Upper lobe of left lung (tissue), 6 donors: Measurements from ENCODE around the gene SLCO4A1. TPM values are rescaled to one million over a fixed set of nuclear protein-coding genes. Genes with fewer than 3 reads are reported as not detected.

Experiments
- ATAC-seq, 2 donors: fragments of 200-7000 bp; cut with Tn5 transposase; one replicate each; pipeline ENCODE4 v1.9.1; 2022; ENCODE audit warnings: mild to moderate bottlenecking in 2 of 2, moderate library complexity in 2 of 2; ENCODE audit not compliant: low FRiP score in 2 of 2
- DNase-seq, 2 donors: peaks; one replicate each; pipeline ENCODE4 v3.0.0-alpha.2; 2019 to 2020
- H3K27ac ChIP-seq, 4 donors: fragments of 200-600 bp; sonication (generic); one replicate each; pipeline ENCODE4 v1.5.1; 2016 to 2019
- H3K27me3 ChIP-seq, 4 donors: fragments of 200-600 bp; sonication (generic); one replicate each; pipeline ENCODE4 v1.5.1; 2017 to 2019
- H3K36me3 ChIP-seq, 4 donors: fragments of 200-600 bp; sonication (generic); one replicate each; pipeline ENCODE4 v1.5.1; 2016 to 2019
- H3K4me1 ChIP-seq, 4 donors: fragments of 200-600 bp; sonication (generic); one replicate each; pipeline ENCODE4 v1.5.1; 2018 to 2019
- H3K4me3 ChIP-seq, 4 donors: fragments of 200-600 bp; sonication (generic); one replicate each; pipeline ENCODE4 v1.5.1; 2017 to 2019; ENCODE audit warnings: mild to moderate bottlenecking in 2 of 4, moderate library complexity in 1 of 4
- H3K9me3 ChIP-seq, 4 donors: fragments of 200-600 bp; sonication (generic); one replicate each; pipeline ENCODE4 v1.5.1; 2018 to 2019
- CTCF ChIP-seq, 6 experiments: fragments of 450-650 bp in 4 of 6; fragments of 200-600 bp in 2 of 6; sonication (generic) in 2 of 6; IDR thresholded peaks; one replicate each; pipeline ENCODE4 v1.5.1; 2016 to 2019; ENCODE audit warnings: antibody characterized with exemption in 6 of 6
- EP300 ChIP-seq, 4 donors: sonication (generic); formaldehyde crosslinking; IDR thresholded peaks; one replicate each; pipeline ENCODE4 v1.5.1; 2017; ENCODE audit warnings: antibody characterized with exemption in 4 of 4, control low read depth in 2 of 4
- POLR2A ChIP-seq, 4 donors: fragments of 450-650 bp; IDR thresholded peaks; one replicate each; pipeline ENCODE4 v1.5.1; 2016 to 2017; ENCODE audit warnings: antibody characterized with exemption in 4 of 4, mild to moderate bottlenecking in 2 of 4
- POLR2AphosphoS5 ChIP-seq, 2 donors: sonication (generic); formaldehyde crosslinking; IDR thresholded peaks; one replicate each; pipeline ENCODE4 v1.5.1; 2017; ENCODE audit warnings: antibody characterized with exemption in 2 of 2
- WGBS, 2 donors: methylation state at CpG; one replicate each; pipeline ENCODE4 v1.1.5; 2017 to 2018; 5-methylcytosine and 5-hydroxymethylcytosine counted together
- total RNA-seq, 6 donors: library from RNA; depleted of rRNA in 4 of 6; stranded (reverse); fragments of >200 nt in 4 of 6; gene quantifications; one replicate each; pipeline versions ENCODE4 v1.1.0 to v1.2.1, GENCODE V29; 2016 to 2021
- donor health status: DM: no; HTN: no; CAD: no; lungs with moderate emphysema.
- donor health status: DM: no; HTN: yes; CAD: no; lungs with severe emphysema.

Gene SLCO4A1
- total RNA-seq, 6 donors from 2014 or later, result 39.9 to 86.7 (median 49.1) TPM

GRCh38 chr20:62603021-62603906 lies 39.0 kb upstream of the SLCO4A1 start:
- WGBS, 2 donors, result 17 to 21% methylated on average over 12 to 22 of the region's 26 CpGs
- ATAC-seq, result peak; percentile 81 to 82
- Histone ChIP-seq H3K36me3 (no peaks in the 10 kb centered on the region), H3K9me3 (no peaks in the 10 kb centered on the region), H3K27me3 (no peaks in the 10 kb centered on the region), H3K4me1 (peaks cover 28 to 56% (median 50%) of the 10 kb centered on the region in 4 donors), H3K4me3 (peak overlapping the region in 3 of 4 donors; percentile 0 to 31 (median 1)), H3K27ac (peak overlapping the region; percentile 88 to 91 (median 88))
- peak in 1 of 4 donors; percentile 39 for TF ChIP-seq POLR2A (IDR thresholded peaks at IDR 0.05)
- TF ChIP-seq POLR2AphosphoS5 (IDR thresholded peaks at IDR 0.05), result peak; percentile 26 to 65
- TF ChIP-seq CTCF (IDR thresholded peaks at IDR 0.05), result no peak
- DNase-seq, result peak; percentile 87 to 89

- 68 to 74% methylated on average over 9 to 30 of the region's 37 CpGs for WGBS, 2 donors
- Histone ChIP-seq H3K4me3 (peak overlapping the region in 2 of 4 donors; percentile 0 to 31), H3K4me1 (peaks cover 28 to 56% (median 50%) of the 10 kb centered on the region in 4 donors), H3K27ac (peak overlapping the region; percentile 88 to 91 (median 88)), H3K27me3 (no peaks in the 10 kb centered on the region), H3K36me3 (no peaks in the 10 kb centered on the region), H3K9me3 (no peaks in the 10 kb centered on the region)
- DNase-seq (no peak), ATAC-seq (no peak)
- peak; percentile 22 to 39 for TF ChIP-seq POLR2AphosphoS5 (IDR thresholded peaks at IDR 0.05)
- TF ChIP-seq CTCF (IDR thresholded peaks at IDR 0.05), result no peak
- TF ChIP-seq EP300 (IDR thresholded peaks at IDR 0.05), result peak in 2 of 4 donors; percentile 28 to 52
Measured at GRCh38 chr20:62603907-62604785, 38.2 kb upstream of the SLCO4A1 start.

- DNase-seq (no peak), ATAC-seq (no peak)
- peak overlapping the region in 1 of 4 donors; percentile 31 for H3K4me3 ChIP-seq
- no peaks in the 10 kb centered on the region for H3K36me3 ChIP-seq
- no peak for TF ChIP-seq EP300 (IDR thresholded peaks at IDR 0.05)
- no peaks in the 10 kb centered on the region for H3K27me3 ChIP-seq
- no peaks in the 10 kb centered on the region for H3K9me3 ChIP-seq
- H3K4me1 ChIP-seq, result peaks cover 28 to 56% (median 50%) of the 10 kb centered on the region in 4 donors
- peak overlapping the region; percentile 88 to 91 (median 88) for H3K27ac ChIP-seq
- WGBS, 2 donors, result 70 to 90% methylated on average over 2 to 9 of the region's 9 CpGs
Measured at GRCh38 chr20:62604796-62605195, 37.5 kb upstream of the SLCO4A1 start.

GRCh38 chr20:62605236-62605943 lies 36.9 kb upstream of the SLCO4A1 start:
- no peak for DNase-seq
- no peaks in the 10 kb centered on the region for H3K27me3 ChIP-seq
- no peak for ATAC-seq
- H3K27ac ChIP-seq, result peak overlapping the region; percentile 54 to 91 (median 88)
- WGBS, 2 donors, result 77 to 93% methylated on average over 8 to 11 of the region's 11 CpGs
- no peak overlapping the region for H3K4me3 ChIP-seq
- no peaks in the 10 kb centered on the region for H3K9me3 ChIP-seq
- TF ChIP-seq POLR2AphosphoS5 (IDR thresholded peaks at IDR 0.05) (no peak), POLR2A (IDR thresholded peaks at IDR 0.05) (no peak), EP300 (IDR thresholded peaks at IDR 0.05) (no peak), CTCF (IDR thresholded peaks at IDR 0.05) (no peak)
- peaks cover 28 to 56% (median 50%) of the 10 kb centered on the region in 4 donors for H3K4me1 ChIP-seq
- H3K36me3 ChIP-seq, result no peaks in the 10 kb centered on the region
